HEK293 (cell line): ENCODE data around the gene NAGLU.

Experiments used
- HOXD13 ChIP-seq: sonication (generic); formaldehyde crosslinking; IDR thresholded peaks from 2 replicates; pipeline ENCODE4 v1.8.0; 2022; ENCODE audit warnings: missing genetic modification reagents, borderline replicate concordance
- KLF8 ChIP-seq: fragments of 450-650 bp; formaldehyde crosslinking; IDR thresholded peaks from 2 replicates; pipeline ENCODE4 v1.5.1; 2016; ENCODE audit warnings: missing biosample characterization, missing genetic modification characterization
- KLF9 ChIP-seq: fragments of 450-650 bp; formaldehyde crosslinking; IDR thresholded peaks from 2 replicates; pipeline ENCODE4 v1.5.1; 2016; ENCODE audit warnings: missing biosample characterization, missing genetic modification characterization, low read depth
- SP2 ChIP-seq: fragments of 450-650 bp; formaldehyde crosslinking; IDR thresholded peaks from 2 replicates; pipeline ENCODE4 v1.5.1; 2016; ENCODE audit warnings: missing biosample characterization, missing genetic modification characterization
- TRIM28 ChIP-seq: IDR thresholded peaks from 2 replicates; pipeline ENCODE4 v1.6.1; 2011; ENCODE audit warnings: low read length, control low read depth, borderline replicate concordance
- YY2 ChIP-seq: fragments of 450-650 bp; formaldehyde crosslinking; IDR thresholded peaks from 2 replicates; pipeline ENCODE4 v1.5.1; 2016; ENCODE audit warnings: missing biosample characterization, missing genetic modification characterization
- ZEB2 ChIP-seq: fragments of 450-650 bp; formaldehyde crosslinking; IDR thresholded peaks from 2 replicates; pipeline ENCODE4 v1.5.1; 2016; ENCODE audit warnings: missing biosample characterization, missing genetic modification characterization
- ZNF157 ChIP-seq: fragments of 450-650 bp; formaldehyde crosslinking; IDR thresholded peaks from 2 replicates; pipeline ENCODE4 v1.5.1; 2016; ENCODE audit warnings: missing biosample characterization, missing genetic modification characterization
- ZNF169 ChIP-seq: fragments of 450-650 bp; formaldehyde crosslinking; IDR thresholded peaks from 2 replicates; pipeline ENCODE4 v1.5.1; 2016; ENCODE audit warnings: missing biosample characterization, missing genetic modification characterization
- ZNF211 ChIP-seq: fragments of 450-650 bp; formaldehyde crosslinking; IDR thresholded peaks from 2 replicates; pipeline ENCODE4 v1.5.1; 2016; ENCODE audit warnings: low read depth, missing biosample characterization, missing genetic modification characterization
- ZNF214 ChIP-seq: fragments of 450-650 bp; formaldehyde crosslinking; IDR thresholded peaks from 2 replicates; pipeline ENCODE4 v1.5.1; 2017; ENCODE audit warnings: missing biosample characterization, mild to moderate bottlenecking, missing genetic modification characterization, borderline replicate concordance
- ZNF223 ChIP-seq: fragments of 450-650 bp; formaldehyde crosslinking; IDR thresholded peaks from 2 replicates; pipeline ENCODE4 v1.5.1; 2016; ENCODE audit warnings: missing biosample characterization, missing genetic modification characterization
- ZNF23 ChIP-seq: fragments of 450-650 bp; formaldehyde crosslinking; IDR thresholded peaks from 2 replicates; pipeline ENCODE4 v1.5.1; 2016; ENCODE audit warnings: missing biosample characterization, missing genetic modification characterization, borderline replicate concordance
- ZNF274 ChIP-seq, 2 experiments: fragments of 200-500 bp in 1 of 2; fragments of 450-650 bp in 1 of 2; sonication (Bioruptor generic) in 1 of 2; formaldehyde crosslinking in 1 of 2; IDR thresholded peaks; 2 replicates each; pipeline versions ENCODE4 v1.5.1 to v1.6.1; 2014 to 2016; ENCODE audit warnings: borderline replicate concordance in 1 of 2, inconsistent platforms in 1 of 2, low read length in 1 of 2, missing biosample characterization in 1 of 2, missing genetic modification characterization in 1 of 2
- ZNF426 ChIP-seq: fragments of 450-650 bp; formaldehyde crosslinking; IDR thresholded peaks from 2 replicates; pipeline ENCODE4 v1.5.1; 2017; ENCODE audit warnings: missing biosample characterization, missing genetic modification characterization, mild to moderate bottlenecking, inconsistent platforms, moderate library complexity
- ZNF433 ChIP-seq: fragments of 450-650 bp; formaldehyde crosslinking; IDR thresholded peaks from 2 replicates; pipeline ENCODE4 v1.5.1; 2016; ENCODE audit warnings: missing biosample characterization, missing genetic modification characterization, low read depth
- ZNF571 ChIP-seq: fragments of 450-650 bp; formaldehyde crosslinking; IDR thresholded peaks from 2 replicates; pipeline ENCODE4 v1.5.0; 2017; ENCODE audit warnings: missing biosample characterization, missing genetic modification characterization
- ZNF585B ChIP-seq: fragments of 450-650 bp; formaldehyde crosslinking; IDR thresholded peaks from 2 replicates; pipeline ENCODE4 v1.5.1; 2016; ENCODE audit warnings: missing biosample characterization, missing genetic modification characterization
- ZNF660 ChIP-seq: fragments of 450-650 bp; IDR thresholded peaks from 2 replicates; pipeline ENCODE4 v1.5.1; 2018; ENCODE audit warnings: missing biosample characterization, mild to moderate bottlenecking, missing genetic modification characterization
- ZNF701 ChIP-seq: fragments of 450-650 bp; formaldehyde crosslinking; IDR thresholded peaks from 2 replicates; pipeline ENCODE4 v1.5.1; 2016; ENCODE audit warnings: missing biosample characterization, missing genetic modification characterization
- ZNF76 ChIP-seq: fragments of 450-650 bp; formaldehyde crosslinking; IDR thresholded peaks from 2 replicates; pipeline ENCODE4; 2016; ENCODE audit warnings: low read depth, missing biosample characterization, missing genetic modification characterization, borderline replicate concordance
- ZNF768 ChIP-seq: fragments of 450-650 bp; formaldehyde crosslinking; IDR thresholded peaks from 2 replicates; pipeline ENCODE4 v1.5.1; 2018; ENCODE audit warnings: missing biosample characterization, mild to moderate bottlenecking, missing genetic modification characterization
- ZNF785 ChIP-seq: fragments of 450-650 bp; formaldehyde crosslinking; IDR thresholded peaks from 2 replicates; pipeline ENCODE4 v1.5.1; 2016; ENCODE audit warnings: missing biosample characterization, missing genetic modification characterization
- ZNF791 ChIP-seq: fragments of 450-650 bp; formaldehyde crosslinking; IDR thresholded peaks from 2 replicates; pipeline ENCODE4 v1.5.1; 2016; ENCODE audit warnings: missing biosample characterization, missing genetic modification characterization
- ZNF792 ChIP-seq: fragments of 450-650 bp; formaldehyde crosslinking; IDR thresholded peaks from 2 replicates; pipeline ENCODE4 v1.5.1; 2016; ENCODE audit warnings: missing biosample characterization, missing genetic modification characterization
- ZSCAN16 ChIP-seq: fragments of 450-650 bp; formaldehyde crosslinking; IDR thresholded peaks from 2 replicates; pipeline ENCODE4 v1.5.1; 2016; ENCODE audit warnings: missing biosample characterization, missing genetic modification characterization
- ZXDB ChIP-seq: fragments of 450-650 bp; formaldehyde crosslinking; IDR thresholded peaks from 2 replicates; pipeline ENCODE4 v1.5.1; 2016; ENCODE audit warnings: missing biosample characterization, missing genetic modification characterization
- TF ChIP-seq, protein P1 (sequence below): fragments of 450-650 bp; formaldehyde crosslinking; IDR thresholded peaks from 2 replicates; pipeline ENCODE4 v1.5.1; 2016; ENCODE audit warnings: missing biosample characterization, missing genetic modification characterization, low read depth
- TF ChIP-seq, protein P2 (sequence below): fragments of 450-650 bp; formaldehyde crosslinking; IDR thresholded peaks from 2 replicates; pipeline ENCODE4; 2016; ENCODE audit warnings: missing biosample characterization, missing genetic modification characterization
- TF ChIP-seq, protein P3 (sequence below): fragments of 450-650 bp; formaldehyde crosslinking; IDR thresholded peaks from 2 replicates; pipeline ENCODE4 v1.5.1; 2016; ENCODE audit warnings: missing biosample characterization, missing genetic modification characterization
- TF ChIP-seq, protein P4 (sequence below): fragments of 450-650 bp; formaldehyde crosslinking; IDR thresholded peaks from 2 replicates; pipeline ENCODE4 v1.5.1; 2016; ENCODE audit warnings: missing biosample characterization, missing genetic modification characterization

The NAGLU gene

DNA sequence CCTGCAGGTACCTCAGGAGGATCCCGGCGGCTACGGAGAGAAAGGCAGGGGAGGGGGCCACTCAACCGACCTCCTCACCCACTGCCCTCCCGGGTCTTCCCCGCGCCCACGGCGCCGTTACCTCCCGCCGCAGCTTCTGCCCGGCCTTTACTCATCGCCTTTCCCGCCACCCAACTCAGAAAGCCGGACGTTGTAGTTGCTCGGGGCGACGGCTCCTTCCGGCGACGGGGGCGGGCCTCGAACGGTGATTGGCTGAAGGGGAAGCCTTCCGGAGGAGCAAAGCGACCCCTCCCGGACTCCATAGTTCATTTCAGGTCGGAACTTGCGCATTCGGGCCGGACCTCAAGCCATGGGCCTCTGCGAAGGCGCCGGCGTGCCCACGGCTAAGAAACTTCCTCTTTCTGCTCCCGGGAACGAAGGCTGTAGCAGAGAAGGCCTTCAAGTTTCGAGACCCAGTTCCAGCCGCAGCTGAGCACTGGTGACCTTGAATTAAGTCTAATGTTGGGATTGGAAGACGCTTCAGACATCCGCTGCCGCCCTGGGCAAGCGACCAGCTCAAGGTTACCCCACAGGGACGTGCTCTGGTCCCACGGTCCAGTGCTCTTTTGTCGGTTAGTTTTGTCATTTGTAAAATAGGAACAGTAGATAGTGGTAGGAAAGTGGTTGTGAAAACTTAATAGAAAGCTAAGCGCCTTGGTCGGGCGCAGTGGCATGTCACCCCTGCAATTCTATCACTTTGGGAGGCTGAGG, 41.7 kb downstream of the NAGLU start, which contains the start of gene PSMC3IP (continued):
- no peak for TF ChIP-seq ZNF157 (tag by site-specific recombination)
- TF ChIP-seq ZNF571 (tag by site-specific recombination) = no peak
- no peak for TF ChIP-seq ZNF433 (tag by site-specific recombination)
- no peak for TF ChIP-seq ZNF169 (tag by site-specific recombination)
- no peak for TF ChIP-seq ZNF23
- no peak for TF ChIP-seq ZSCAN16 (tag by site-specific recombination)
- TF ChIP-seq SP2 = peak; percentile 93
- peak; percentile 39; the same call in 1 of the 2 replicates for TF ChIP-seq ZNF660 (tag by site-specific recombination)
- TF ChIP-seq ZXDB (tag by site-specific recombination) = no peak
- TF ChIP-seq ZNF791 (tag by site-specific recombination) = no peak
- TF ChIP-seq KLF8 (tag by site-specific recombination) = peak; percentile 75
- TF ChIP-seq, protein P1, sequence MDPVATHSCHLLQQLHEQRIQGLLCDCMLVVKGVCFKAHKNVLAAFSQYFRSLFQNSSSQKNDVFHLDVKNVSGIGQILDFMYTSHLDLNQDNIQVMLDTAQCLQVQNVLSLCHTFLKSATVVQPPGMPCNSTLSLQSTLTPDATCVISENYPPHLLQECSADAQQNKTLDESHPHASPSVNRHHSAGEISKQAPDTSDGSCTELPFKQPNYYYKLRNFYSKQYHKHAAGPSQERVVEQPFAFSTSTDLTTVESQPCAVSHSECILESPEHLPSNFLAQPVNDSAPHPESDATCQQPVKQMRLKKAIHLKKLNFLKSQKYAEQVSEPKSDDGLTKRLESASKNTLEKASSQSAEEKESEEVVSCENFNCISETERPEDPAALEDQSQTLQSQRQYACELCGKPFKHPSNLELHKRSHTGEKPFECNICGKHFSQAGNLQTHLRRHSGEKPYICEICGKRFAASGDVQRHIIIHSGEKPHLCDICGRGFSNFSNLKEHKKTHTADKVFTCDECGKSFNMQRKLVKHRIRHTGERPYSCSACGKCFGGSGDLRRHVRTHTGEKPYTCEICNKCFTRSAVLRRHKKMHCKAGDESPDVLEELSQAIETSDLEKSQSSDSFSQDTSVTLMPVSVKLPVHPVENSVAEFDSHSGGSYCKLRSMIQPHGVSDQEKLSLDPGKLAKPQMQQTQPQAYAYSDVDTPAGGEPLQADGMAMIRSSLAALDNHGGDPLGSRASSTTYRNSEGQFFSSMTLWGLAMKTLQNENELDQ (tag by site-specific recombination) = no peak
- TF ChIP-seq, protein P2, sequence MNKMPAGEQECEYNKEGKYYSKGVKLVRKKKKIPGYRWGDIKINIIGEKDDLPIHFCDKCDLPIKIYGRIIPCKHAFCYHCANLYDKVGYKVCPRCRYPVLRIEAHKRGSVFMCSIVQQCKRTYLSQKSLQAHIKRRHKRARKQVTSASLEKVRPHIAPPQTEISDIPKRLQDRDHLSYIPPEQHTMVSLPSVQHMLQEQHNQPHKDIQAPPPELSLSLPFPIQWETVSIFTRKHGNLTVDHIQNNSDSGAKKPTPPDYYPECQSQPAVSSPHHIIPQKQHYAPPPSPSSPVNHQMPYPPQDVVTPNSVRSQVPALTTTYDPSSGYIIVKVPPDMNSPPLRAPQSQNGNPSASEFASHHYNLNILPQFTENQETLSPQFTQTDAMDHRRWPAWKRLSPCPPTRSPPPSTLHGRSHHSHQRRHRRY (tag by site-specific recombination) = no peak
- no peak for TF ChIP-seq HOXD13
- no peak for TF ChIP-seq ZNF214 (tag by site-specific recombination)
- TF ChIP-seq ZNF223 = no peak
- TF ChIP-seq, protein P3, sequence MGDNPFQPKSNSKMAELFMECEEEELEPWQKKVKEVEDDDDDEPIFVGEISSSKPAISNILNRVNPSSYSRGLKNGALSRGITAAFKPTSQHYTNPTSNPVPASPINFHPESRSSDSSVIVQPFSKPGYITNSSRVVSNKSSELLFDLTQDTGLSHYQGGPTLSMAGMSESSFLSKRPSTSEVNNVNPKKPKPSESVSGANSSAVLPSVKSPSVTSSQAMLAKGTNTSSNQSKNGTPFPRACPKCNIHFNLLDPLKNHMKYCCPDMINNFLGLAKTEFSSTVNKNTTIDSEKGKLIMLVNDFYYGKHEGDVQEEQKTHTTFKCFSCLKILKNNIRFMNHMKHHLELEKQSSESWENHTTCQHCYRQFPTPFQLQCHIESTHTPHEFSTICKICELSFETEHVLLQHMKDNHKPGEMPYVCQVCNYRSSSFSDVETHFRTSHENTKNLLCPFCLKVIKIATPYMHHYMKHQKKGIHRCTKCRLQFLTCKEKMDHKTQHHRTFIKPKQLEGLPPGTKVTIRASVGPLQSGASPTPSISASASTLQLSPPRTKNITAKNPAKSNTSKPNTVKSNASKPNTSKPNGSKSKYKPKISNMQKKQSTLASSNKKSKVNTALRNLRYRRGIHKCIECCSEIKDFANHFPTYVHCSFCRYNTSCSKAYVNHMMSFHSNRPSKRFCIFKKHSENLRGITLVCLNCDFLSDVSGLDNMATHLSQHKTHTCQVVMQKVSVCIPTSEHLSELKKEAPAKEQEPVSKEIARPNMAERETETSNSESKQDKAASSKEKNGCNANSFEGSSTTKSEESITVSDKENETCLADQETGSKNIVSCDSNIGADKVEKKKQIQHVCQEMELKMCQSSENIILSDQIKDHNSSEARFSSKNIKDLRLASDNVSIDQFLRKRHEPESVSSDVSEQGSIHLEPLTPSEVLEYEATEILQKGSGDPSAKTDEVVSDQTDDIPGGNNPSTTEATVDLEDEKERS = no peak
- TF ChIP-seq ZNF701 (tag by site-specific recombination) = no peak
- TF ChIP-seq, protein P4, sequence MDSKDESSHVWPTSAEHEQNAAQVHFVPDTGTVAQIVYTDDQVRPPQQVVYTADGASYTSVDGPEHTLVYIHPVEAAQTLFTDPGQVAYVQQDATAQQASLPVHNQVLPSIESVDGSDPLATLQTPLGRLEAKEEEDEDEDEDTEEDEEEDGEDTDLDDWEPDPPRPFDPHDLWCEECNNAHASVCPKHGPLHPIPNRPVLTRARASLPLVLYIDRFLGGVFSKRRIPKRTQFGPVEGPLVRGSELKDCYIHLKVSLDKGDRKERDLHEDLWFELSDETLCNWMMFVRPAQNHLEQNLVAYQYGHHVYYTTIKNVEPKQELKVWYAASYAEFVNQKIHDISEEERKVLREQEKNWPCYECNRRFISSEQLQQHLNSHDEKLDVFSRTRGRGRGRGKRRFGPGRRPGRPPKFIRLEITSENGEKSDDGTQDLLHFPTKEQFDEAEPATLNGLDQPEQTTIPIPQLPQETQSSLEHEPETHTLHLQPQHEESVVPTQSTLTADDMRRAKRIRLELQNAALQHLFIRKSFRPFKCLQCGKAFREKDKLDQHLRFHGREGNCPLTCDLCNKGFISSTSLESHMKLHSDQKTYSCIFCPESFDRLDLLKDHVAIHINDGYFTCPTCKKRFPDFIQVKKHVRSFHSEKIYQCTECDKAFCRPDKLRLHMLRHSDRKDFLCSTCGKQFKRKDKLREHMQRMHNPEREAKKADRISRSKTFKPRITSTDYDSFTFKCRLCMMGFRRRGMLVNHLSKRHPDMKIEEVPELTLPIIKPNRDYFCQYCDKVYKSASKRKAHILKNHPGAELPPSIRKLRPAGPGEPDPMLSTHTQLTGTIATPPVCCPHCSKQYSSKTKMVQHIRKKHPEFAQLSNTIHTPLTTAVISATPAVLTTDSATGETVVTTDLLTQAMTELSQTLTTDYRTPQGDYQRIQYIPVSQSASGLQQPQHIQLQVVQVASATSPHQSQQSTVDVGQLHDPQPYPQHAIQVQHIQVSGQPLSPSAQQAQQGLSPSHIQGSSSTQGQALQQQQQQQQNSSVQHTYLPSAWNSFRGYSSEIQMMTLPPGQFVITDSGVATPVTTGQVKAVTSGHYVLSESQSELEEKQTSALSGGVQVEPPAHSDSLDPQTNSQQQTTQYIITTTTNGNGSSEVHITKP (tag by site-specific recombination) = no peak
- no peak for TF ChIP-seq ZNF792
- peak; percentile 49 for TF ChIP-seq ZNF76 (tag by site-specific recombination)
- no peak for TF ChIP-seq KLF9 (tag by site-specific recombination)
- no peak for TF ChIP-seq YY2 (tag by site-specific recombination)
- peak; percentile 78 for TF ChIP-seq ZEB2
- no peak for TF ChIP-seq ZNF585B
- TF ChIP-seq ZNF426 = no peak
- no peak for TF ChIP-seq ZNF211 (tag by site-specific recombination)
- TF ChIP-seq TRIM28 = no peak
- TF ChIP-seq ZNF274 (IDR thresholded peaks at IDR 0.05; ENCODE audit: low read length) = no peak
- TF ChIP-seq ZNF274 (tag by site-specific recombination; IDR thresholded peaks at IDR 0.05; ENCODE audit: borderline replicate concordance) = no peak
- TF ChIP-seq ZNF785 (tag by site-specific recombination) = no peak
- no peak for TF ChIP-seq ZNF768 (tag by site-specific recombination)
